DLD1 (cell line): Measurements from ENCODE around the gene KLRC2.
"Not testable (repeated sequence)": the region's sequence is repeated elsewhere in the genome, so short reads cannot be mapped to it uniquely, and the experiment has no call there.

Experiments used
- in situ Hi-C: cut with HindIII; loops from 2 replicates; pipeline ENCODE4 v1.10.0; 2017; ENCODE audit warnings: low sequenced_read_pairs

Gene KLRC2

GRCh38 chr12:10435816-10436215, at the start of gene KLRC2:
Gene KLRC2 (minus strand): TSS chr12:10436010. CDS start chr12:10435986, 24 bp downstream.
- in situ Hi-C loops, result not testable (repeated sequence)

DNA sequence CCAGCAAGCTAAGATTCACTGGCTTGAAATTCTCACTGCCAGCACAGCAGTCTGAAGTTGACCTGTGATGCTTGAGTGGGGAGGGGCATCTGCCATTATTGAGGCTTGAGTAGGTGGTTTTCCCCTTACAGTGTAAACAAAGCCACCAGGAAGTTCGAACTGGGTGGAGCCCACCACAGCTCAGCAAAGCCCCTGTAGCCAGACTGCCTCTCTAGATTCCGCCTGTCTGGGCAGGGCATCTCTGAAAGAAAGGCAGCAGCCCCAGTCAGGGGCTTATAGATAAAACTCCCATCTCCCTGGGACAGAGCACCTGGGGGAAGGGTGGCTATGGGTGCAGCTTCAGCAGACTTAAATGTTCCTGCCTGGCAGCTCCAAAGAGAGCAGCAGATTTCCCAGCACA, 46.1 kb upstream of the KLRC2 start:
- in situ Hi-C loops, result not testable (repeated sequence)

DNA sequence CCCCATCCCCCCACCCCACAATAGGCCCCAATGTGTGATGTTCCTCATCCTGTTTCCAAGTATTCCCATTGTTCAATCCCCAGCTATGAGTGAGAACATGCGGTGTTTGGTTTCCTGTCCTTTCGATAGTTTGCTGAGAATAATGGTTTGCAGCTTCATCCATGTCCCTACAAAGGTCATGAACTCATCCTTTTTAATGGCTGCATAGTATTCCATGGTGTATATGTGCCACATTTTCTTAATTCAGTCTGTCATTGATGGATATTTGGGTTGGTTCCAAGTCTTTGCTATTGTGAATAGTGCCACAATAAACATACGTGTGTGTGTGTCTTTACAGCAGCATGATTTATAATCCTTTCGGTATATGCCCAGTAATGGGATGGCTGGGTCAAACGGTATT, 37.0 kb upstream of the KLRC2 start:
- in situ Hi-C loops, result loop anchor here (25.0 kb wide), 1 partner anchor 111 kb away; no protein-coding TSS in a partner anchor

- in situ Hi-C loops, result loop anchor here (25.0 kb wide), 1 partner anchor 107 kb away; no protein-coding TSS in a partner anchor
These were observed 33.9 kb upstream of the KLRC2 start for GRCh38 chr12:10469701-10470100.

GRCh38 chr12:10466311-10466710, 30.5 kb upstream of the KLRC2 start:
- in situ Hi-C loops, result loop anchor here (25.0 kb wide), 1 partner anchor 104 kb away; no protein-coding TSS in a partner anchor

GRCh38 chr12:10457760-10458159, 21.9 kb upstream of the KLRC2 start:
- in situ Hi-C loops, result loop anchor here (25.0 kb wide), 1 partner anchor 95 kb away; no protein-coding TSS in a partner anchor

GRCh38 chr12:10456856-10457255, 21.0 kb upstream of the KLRC2 start:
- in situ Hi-C loops, result loop anchor here (25.0 kb wide), 1 partner anchor 95 kb away; no protein-coding TSS in a partner anchor

GRCh38 chr12:10455766-10456165, 20.0 kb upstream of the KLRC2 start:
- in situ Hi-C loops, result loop anchor here (25.0 kb wide), 1 partner anchor 93 kb away; no protein-coding TSS in a partner anchor

DNA sequence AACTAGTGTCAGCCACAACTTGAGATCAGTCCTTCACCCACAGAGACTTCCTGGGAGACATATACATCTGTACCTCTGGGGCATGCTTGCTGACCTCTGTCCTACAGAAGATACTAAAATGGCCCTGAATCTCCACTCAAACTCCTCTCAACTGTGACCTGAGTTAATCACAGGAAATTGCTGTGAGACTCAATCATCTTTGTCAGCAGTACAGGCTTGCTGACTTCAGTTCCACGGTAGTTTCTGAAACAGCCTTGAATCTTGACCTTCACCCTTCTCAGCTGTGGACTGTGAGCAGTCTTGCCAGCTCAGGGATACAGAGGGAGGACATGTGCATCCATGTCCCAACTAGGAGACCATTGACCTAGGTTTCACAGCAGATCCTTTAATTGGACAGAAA, 18.7 kb upstream of the KLRC2 start:
- in situ Hi-C loops, result loop anchor here (25.0 kb wide), 1 partner anchor 92 kb away; no protein-coding TSS in a partner anchor

GRCh38 chr12:10453156-10453555, 17.3 kb upstream of the KLRC2 start, which contains the start of gene KLRC1:
Gene KLRC1 (minus strand): TSS chr12:10453377. CDS start chr12:10451156, 2,221 bp downstream.
- in situ Hi-C loops, result loop anchor here (25.0 kb wide), 1 partner anchor 91 kb away; no protein-coding TSS in a partner anchor

DNA sequence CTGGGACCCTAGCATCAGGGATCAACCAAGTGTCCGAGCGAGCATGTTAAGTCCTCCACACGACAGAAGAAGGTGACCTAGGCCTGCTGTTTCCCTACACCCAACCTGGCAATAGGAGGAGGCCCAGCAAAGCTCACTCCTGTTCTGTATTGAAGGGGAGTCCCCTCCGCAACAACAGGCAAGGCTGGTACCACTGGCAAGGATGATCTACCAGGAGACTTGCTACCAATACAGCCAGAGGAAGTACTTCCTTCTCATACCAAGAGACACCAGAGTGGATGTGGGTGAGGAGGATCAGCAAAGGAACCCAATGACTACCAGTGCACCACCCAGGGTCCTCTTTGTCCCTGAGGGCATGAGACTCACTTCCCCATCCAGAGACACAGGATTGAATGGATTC, 12.4 kb upstream of the KLRC2 start:
- in situ Hi-C loops, result no loop called here

GRCh38 chr12:10446052-10446451, 10.2 kb upstream of the KLRC2 start:
- in situ Hi-C loops, result not testable (repeated sequence)

GRCh38 chr12:10441144-10441543, 5.3 kb upstream of the KLRC2 start:
- in situ Hi-C loops, result not testable (repeated sequence)

DNA sequence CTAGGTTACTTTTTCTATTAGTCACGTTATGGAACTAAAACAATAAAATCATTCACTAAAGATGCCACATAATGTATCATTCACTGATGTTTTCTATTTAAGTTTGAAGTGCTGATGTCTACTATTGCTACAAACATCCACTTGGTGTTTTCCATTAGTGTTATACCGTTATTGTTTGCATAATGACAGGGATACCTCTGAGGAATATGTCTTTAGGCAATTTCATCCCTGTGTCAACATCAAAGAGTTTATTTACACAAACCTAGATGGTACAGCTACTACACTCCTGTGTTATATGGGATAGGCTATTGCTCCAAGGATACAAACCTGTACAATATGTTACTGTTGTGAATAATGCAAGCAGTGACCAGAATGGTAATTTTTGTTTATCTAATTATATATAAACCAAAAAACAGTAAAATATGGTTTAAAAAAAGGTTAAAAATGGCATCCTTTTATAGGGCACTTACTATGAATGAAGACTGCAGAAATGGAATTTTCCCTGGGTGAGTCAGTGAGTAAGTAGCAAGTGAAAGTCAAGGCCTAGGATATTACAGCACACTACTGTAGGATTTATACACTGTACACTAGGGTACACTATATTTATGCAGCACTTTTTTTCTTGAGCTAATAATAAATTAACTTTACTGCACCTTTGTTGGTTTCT, 3.9 kb upstream of the KLRC2 start:
- in situ Hi-C loops, result not testable (repeated sequence)

- in situ Hi-C loops, result not testable (repeated sequence)
These were observed 1.8 kb upstream of the KLRC2 start for GRCh38 chr12:10437601-10438000.

GRCh38 chr12:10430623-10431022, 5.2 kb downstream of the KLRC2 start:
- in situ Hi-C loops, result not testable (repeated sequence)

DNA sequence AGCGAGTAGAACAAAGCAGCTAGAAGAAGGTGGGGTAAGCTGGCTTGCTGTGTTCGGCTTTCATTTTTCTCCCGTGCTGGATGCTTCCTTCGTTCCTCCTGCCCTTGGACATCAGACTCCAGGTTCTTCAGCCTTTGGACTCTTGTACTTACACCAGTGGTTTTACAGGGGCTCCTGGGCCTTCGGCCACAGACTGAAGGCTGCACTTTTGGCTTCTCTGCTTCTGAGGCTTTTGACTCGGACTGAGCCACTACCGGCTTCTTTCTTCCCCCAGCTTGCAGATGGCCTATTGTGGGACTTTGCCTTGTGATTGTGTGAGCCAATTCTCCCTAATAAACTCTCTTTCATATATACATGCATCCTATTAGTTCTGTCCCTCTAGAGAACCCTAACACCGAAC, 9.9 kb downstream of the KLRC2 start:
- in situ Hi-C loops, result not testable (repeated sequence)

GRCh38 chr12:10424260-10424899, 11.4 kb downstream of the KLRC2 start:
- in situ Hi-C loops, result not testable (repeated sequence)

GRCh38 chr12:10422159-10422558, 13.7 kb downstream of the KLRC2 start:
- in situ Hi-C loops, result not testable (repeated sequence)

DNA sequence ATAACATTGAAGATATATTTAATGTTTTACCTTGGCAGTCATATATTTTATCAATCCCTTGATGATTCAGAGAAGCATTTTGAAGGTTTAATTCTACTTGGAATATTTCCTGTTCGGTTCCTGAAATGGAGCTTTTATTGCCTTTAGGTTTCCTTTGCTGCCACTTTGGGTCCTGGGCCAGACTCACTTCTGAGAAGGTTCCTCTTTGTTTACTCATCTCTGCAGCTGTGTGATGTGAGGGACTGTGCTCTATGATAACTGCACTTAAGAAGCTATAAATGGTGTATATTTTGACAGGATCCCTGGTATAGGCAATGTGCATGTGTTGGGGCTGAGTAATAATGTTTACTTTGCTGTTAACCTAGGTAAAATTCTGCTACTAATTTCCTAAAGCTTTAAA, 15.5 kb downstream of the KLRC2 start, which contains the start of gene KLRC3:
Gene KLRC3 (minus strand): TSS at position 262 of the 400 bp plus-strand sequence. CDS start 45 bp downstream, at position 217.
- in situ Hi-C loops, result not testable (repeated sequence)

GRCh38 chr12:10409392-10409791, 26.4 kb downstream of the KLRC2 start, which contains the start of gene KLRC4:
Gene KLRC4 (minus strand): TSS chr12:10409757. CDS start chr12:10409575, 182 bp downstream.
- in situ Hi-C loops, result no loop called here
